Common myeloid progenitor, CD34-positive (primary cell): ENCODE results near the gene PRAMEF7. TPM values are rescaled to one million over a fixed set of nuclear protein-coding genes. Genes with fewer than 3 reads are reported as not detected.
"Not testable (repeated sequence)": the region's sequence is repeated elsewhere in the genome, so short reads cannot be mapped to it uniquely, and the experiment has no call there.

Source experiments
- CTCF ChIA-PET: fragments of 350-600 bp; sonication (Branson Sonifier 250); formaldehyde crosslinking; loops from one replicate; lab custom pipeline; 2021; ENCODE audit warnings: antibody characterized with exemption; lab: Charles Lee
- POLR2A ChIA-PET: fragments of 350-600 bp; sonication (Branson Sonifier 250); formaldehyde crosslinking; loops from one replicate; lab custom pipeline; 2021; ENCODE audit warnings: antibody characterized with exemption; lab: Charles Lee
- DNase-seq, 3 donors: peaks; one replicate each; pipeline versions ENCODE4 v3.0.0 to v3.0.0-alpha.2; 2013
- H3K27ac ChIP-seq, 2 experiments: 1 replicate in 1 of 2; 2 replicates in 1 of 2; pipeline ENCODE4 v1.7.0; 2013; ENCODE audit warnings: inconsistent platforms in 2 of 2, low read length in 2 of 2, mild to moderate bottlenecking in 2 of 2, low read depth in 1 of 2, moderate library complexity in 1 of 2; ENCODE audit not compliant: severe bottlenecking in 2 of 2, insufficient read depth in 1 of 2, poor library complexity in 1 of 2
- H3K27me3 ChIP-seq, 5 experiments: replicated peaks in 2 of 5; 1 replicate in 3 of 5; 2 replicates in 2 of 5; pipeline versions ENCODE4 v1.6.1 to v1.7.0; 2013; ENCODE audit warnings: low read length in 4 of 5, mild to moderate bottlenecking in 2 of 5, moderate library complexity in 2 of 5, inconsistent platforms in 1 of 5; ENCODE audit not compliant: insufficient read depth in 5 of 5, control insufficient read depth in 4 of 5
- H3K36me3 ChIP-seq, 4 experiments: 1 replicate in 2 of 4; 2 replicates in 2 of 4; pipeline versions ENCODE4 v1.6.1 to v1.7.0; 2013; ENCODE audit warnings: low read length in 3 of 4, control low read depth in 1 of 4, mild to moderate bottlenecking in 1 of 4; ENCODE audit not compliant: control insufficient read depth in 4 of 4, insufficient read depth in 4 of 4
- H3K4me1 ChIP-seq, 4 experiments: 1 replicate in 3 of 4; 2 replicates in 1 of 4; pipeline versions ENCODE4 v1.6.1 to v1.7.1; 2013; ENCODE audit warnings: low read length in 3 of 4, mild to moderate bottlenecking in 3 of 4, control low read depth in 1 of 4, inconsistent platforms in 1 of 4, moderate library complexity in 1 of 4; ENCODE audit not compliant: control insufficient read depth in 4 of 4, insufficient read depth in 4 of 4; ENCODE audit errors: control extremely low read depth in 1 of 4
- H3K4me3 ChIP-seq, 7 experiments: 1 replicate in 4 of 7; 2 replicates in 3 of 7; pipeline versions ENCODE4 v1.5.1 to v1.7.0; 2013; ENCODE audit warnings: mild to moderate bottlenecking in 7 of 7, low read length in 6 of 7, moderate library complexity in 6 of 7, inconsistent platforms in 2 of 7, low read depth in 2 of 7, control low read depth in 1 of 7; ENCODE audit not compliant: insufficient read depth in 4 of 7, control insufficient read depth in 1 of 7; ENCODE audit errors: extremely low read depth in 1 of 7
- H3K9me3 ChIP-seq, 5 experiments: 1 replicate in 4 of 5; 2 replicates in 1 of 5; pipeline versions ENCODE4 v1.6.1 to v1.7.1; 2013; ENCODE audit warnings: low read length in 4 of 5, mild to moderate bottlenecking in 2 of 5, inconsistent platforms in 1 of 5, low read depth in 1 of 5, moderate library complexity in 1 of 5; ENCODE audit not compliant: control insufficient read depth in 4 of 5, insufficient read depth in 2 of 5; ENCODE audit errors: control extremely low read depth in 1 of 5
- WGBS: methylation state at CpG from one replicate; pipeline ENCODE4 v1.1.5; 2013; ENCODE audit not compliant: insufficient coverage; 5-methylcytosine and 5-hydroxymethylcytosine counted together
- polyA plus RNA-seq: library from polyadenylated mRNA; unstranded; fragments of 120-200 nt; gene quantifications from one replicate; pipeline ENCODE4 v1.2.1, GENCODE V29; 2013

PRAMEF7 gene
- polyA plus RNA-seq, result not detected

DNA sequence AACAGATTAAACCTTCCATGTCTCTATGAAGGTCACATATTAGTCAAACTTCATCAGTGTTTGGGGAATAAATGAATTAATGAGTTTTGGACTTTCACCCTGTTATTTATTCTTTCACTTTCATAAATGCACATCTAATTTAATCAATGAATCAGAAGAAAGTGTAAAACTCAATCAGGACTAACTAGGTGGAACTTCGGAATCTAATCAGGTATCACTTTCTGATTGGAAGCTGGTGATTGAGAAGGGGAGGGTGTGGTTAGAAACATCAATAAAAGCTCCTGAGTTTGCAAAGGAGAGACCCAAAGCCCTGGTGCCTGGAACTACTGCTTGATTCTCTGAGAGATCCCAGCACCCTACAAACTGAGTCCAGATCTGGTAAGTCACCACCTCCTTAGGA is at the start of gene PRAMEF7:
Gene PRAMEF7, plus strand, starts transcription at position 301 of the 400 bp plus-strand sequence. CDS start 1,083 bp downstream, outside the sequence.
- DNase-seq, H3K4me1 ChIP-seq, H3K4me3 ChIP-seq, H3K9me3 ChIP-seq, CTCF ChIA-PET, H3K27me3 ChIP-seq, POLR2A ChIA-PET, H3K36me3 ChIP-seq, H3K27ac ChIP-seq: not testable (repeated sequence)
- no CpG with 5 or more reads among the region's 1 CpG for WGBS

DNA sequence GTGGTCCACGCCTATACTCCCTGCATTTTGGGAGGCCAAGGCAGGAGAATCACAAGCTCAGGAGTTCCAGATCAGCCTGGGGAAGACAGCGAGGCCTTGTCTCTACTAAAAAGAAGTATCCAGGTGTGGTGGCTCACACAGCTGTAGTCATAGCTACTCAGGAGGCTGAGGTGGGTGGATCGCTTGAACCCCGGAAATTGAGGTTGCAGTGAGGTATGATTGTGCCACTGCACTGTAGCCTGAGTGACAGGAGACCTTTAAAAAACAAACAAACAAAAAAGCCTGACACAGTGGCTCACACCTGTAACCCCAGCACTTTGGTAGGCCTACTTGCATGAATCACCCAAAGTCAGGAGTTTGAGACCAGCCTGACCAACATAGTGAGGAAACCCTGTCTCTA is 38.0 kb upstream of the PRAMEF7 start:
- DNase-seq, H3K4me3 ChIP-seq, CTCF ChIA-PET, H3K36me3 ChIP-seq, H3K4me1 ChIP-seq, H3K9me3 ChIP-seq, POLR2A ChIA-PET, H3K27me3 ChIP-seq, H3K27ac ChIP-seq: not testable (repeated sequence)
- no CpG with 5 or more reads among the region's 4 CpGs for WGBS

DNA sequence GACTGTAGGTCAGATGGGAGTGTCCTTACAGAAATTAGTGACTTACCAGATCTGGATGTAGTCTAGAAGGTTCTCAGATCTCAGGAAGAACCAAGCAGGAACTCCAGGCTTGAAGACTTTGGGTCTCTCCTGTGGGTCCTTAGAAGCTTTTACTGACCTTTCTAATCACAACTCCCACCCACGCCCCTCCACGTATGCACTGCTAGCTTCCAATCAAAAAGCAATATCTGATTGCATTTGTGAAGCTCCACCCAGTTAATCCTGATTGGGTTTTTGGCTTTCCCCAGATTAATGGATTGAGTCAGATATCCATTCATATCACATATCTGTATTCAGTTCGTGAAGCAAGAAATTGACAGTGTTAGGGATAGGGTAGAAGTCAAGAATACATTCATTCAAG is 30.3 kb upstream of the PRAMEF7 start, which contains the start of gene PRAMEF4:
Gene PRAMEF4, minus strand, starts transcription at position 101 of the 400 bp plus-strand sequence. CDS start 2,807 bp downstream, outside the sequence.
- DNase-seq, H3K27ac ChIP-seq, H3K27me3 ChIP-seq, POLR2A ChIA-PET, CTCF ChIA-PET, H3K4me1 ChIP-seq, H3K4me3 ChIP-seq, H3K9me3 ChIP-seq, H3K36me3 ChIP-seq: not testable (repeated sequence)
- no CpG with 5 or more reads among the region's 3 CpGs for WGBS

DNA sequence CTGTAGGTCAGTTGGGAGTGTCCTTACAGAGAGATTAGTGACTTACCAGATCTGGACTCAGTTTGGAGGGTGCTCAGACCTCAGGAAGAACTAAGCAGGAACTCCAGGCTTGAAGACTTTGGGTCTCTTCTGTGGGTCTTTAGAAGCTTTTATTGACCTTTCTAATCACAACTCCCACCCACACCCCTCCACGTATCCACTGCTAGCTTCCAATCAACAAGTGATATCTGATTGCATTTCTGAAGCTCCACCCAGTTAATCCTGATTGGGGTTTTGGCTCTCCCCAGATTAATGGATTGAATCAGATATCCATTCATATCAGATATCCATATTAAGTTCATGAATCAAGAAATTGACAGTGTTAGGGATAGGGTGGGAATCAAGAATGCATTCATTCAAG is 18.2 kb upstream of the PRAMEF7 start, which contains the start of gene PRAMEF10:
Gene PRAMEF10, minus strand, starts transcription at position 101 of the 400 bp plus-strand sequence. CDS start 2,423 bp downstream, outside the sequence.
- H3K4me1 ChIP-seq, DNase-seq, CTCF ChIA-PET, H3K36me3 ChIP-seq, H3K9me3 ChIP-seq, POLR2A ChIA-PET, H3K27me3 ChIP-seq, H3K4me3 ChIP-seq, H3K27ac ChIP-seq: not testable (repeated sequence)
- WGBS, result no CpG with 5 or more reads among the region's 1 CpG

DNA sequence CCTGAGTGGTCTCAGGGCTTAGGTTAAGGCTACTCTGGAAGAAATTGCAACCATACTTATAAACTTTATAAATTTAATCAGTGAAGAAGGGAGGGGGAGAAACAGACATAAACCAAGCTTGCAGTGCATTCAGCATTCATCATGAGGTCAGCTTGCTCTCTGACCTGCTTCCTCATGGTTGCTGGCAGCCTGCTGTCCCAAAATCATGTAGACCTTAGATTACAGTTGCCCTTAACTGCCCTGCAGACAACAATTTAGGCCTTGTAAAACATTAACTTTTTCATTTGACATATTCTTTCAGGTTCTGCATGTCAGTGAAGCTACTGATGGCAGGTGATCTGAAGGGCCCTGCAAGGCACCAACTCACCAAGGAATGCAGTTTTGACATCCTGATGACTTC is 17.2 kb upstream of the PRAMEF7 start:
- POLR2A ChIA-PET, H3K4me1 ChIP-seq, H3K9me3 ChIP-seq, DNase-seq, H3K27me3 ChIP-seq, H3K27ac ChIP-seq, H3K4me3 ChIP-seq, H3K36me3 ChIP-seq, CTCF ChIA-PET: not testable (repeated sequence)

DNA sequence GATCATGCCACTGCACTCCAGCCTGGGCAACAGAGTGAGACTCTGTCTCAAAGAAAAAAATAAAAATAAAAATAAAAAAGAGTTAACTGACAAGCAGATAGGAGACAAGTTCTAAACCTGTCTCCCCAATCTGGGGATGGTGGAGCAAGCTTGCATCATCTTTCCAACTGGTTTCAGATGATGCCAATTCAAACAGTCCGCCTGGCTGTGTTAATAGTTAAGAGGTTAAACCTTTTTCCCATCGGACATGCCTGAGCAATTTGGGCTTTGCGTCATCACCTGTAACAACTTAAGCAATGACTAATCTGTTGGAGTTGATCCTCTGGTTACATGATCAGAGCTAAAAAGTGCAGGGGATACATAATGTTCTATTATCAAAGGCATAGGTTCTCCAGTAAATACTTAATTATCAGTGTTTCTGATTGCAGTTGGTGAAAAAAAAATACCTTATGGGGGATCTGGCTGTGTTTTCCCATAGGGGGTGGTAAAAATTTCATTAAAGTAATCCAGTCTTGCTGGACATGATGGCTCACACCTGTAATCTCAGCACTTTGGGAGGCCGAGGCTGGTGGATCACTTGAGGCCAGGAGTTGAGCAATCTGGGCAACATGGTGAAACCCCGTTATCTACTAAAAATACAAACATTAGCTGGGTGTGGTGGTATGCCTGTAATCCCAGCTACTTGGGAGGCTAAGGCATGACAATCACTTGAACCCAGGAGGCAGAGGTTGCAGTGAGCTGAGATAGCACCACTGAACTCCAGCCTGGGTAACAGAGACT is 12.4 kb upstream of the PRAMEF7 start:
- CTCF ChIA-PET, H3K27ac ChIP-seq, H3K9me3 ChIP-seq, H3K27me3 ChIP-seq, H3K4me3 ChIP-seq, POLR2A ChIA-PET, DNase-seq, H3K36me3 ChIP-seq, H3K4me1 ChIP-seq: not testable (repeated sequence)
- no CpG with 5 or more reads among the region's 5 CpGs for WGBS

DNA sequence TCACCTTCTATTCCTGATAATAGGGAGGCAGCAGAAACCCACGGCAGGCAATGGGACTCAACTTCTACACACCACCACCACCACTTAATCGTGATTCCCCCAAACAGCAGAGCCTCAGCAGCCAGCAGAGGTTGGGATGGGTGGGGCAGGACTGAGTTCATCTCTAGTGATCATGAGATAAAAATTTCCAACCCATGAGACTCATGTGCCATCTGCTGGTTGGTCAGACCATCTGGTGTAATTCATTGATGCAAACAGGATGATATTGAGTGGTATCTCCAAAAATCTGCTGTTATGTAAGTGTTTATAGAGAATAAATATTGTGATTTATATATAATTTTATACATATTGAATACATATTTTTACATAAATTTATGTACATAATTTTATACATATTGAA is 5.3 kb downstream of the PRAMEF7 start:
- H3K27ac ChIP-seq, H3K4me1 ChIP-seq, DNase-seq, H3K36me3 ChIP-seq, CTCF ChIA-PET, H3K9me3 ChIP-seq, POLR2A ChIA-PET, H3K27me3 ChIP-seq, H3K4me3 ChIP-seq: not testable (repeated sequence)
- WGBS, result no CpG with 5 or more reads among the region's 2 CpGs
